ENCODE data around the gene CABP7.

The CABP7 gene

DNA sequence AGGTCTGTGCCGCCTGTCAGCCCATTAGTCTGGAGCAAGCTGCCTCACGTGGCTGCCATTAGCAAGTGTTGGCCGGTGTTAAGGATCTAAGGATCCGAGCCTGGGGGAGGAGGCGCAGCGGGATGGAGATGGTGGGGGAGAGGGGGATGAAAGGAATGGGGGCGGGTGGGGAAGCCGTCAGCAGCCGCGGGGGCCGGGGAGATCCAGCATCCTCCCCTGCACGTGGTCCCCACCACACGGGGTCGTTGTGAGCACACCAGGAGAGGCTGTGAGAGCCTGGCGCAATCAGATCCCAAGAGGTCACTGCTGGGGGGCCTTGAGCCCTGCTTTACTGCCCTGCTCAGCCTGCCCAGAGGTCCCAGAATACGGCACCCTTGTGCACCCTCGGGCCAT lies 7.3 kb downstream of the CABP7 start:
- Histone ChIP-seq H3K9ac (ENCODE audit: low read depth, low read length) (no peak overlapping the region), H3K36me3 (ENCODE audit: insufficient read depth, low read depth, low read length) (no peaks in the 10 kb centered on the region), H3K27me3 (ENCODE audit: insufficient read depth, low read length) (peaks cover 46% of the 10 kb centered on the region), H3K4me1 (ENCODE audit: insufficient read depth, low read length) (no peaks in the 10 kb centered on the region; the same call in 1 of the 2 replicates), H3K4me3 (ENCODE audit: low read length) (no peak overlapping the region), H3K27ac (ENCODE audit: low read length) (no peak overlapping the region), H3K9me3 (ENCODE audit: insufficient read depth, low read depth, low read length) (no peaks in the 10 kb centered on the region)

DNA sequence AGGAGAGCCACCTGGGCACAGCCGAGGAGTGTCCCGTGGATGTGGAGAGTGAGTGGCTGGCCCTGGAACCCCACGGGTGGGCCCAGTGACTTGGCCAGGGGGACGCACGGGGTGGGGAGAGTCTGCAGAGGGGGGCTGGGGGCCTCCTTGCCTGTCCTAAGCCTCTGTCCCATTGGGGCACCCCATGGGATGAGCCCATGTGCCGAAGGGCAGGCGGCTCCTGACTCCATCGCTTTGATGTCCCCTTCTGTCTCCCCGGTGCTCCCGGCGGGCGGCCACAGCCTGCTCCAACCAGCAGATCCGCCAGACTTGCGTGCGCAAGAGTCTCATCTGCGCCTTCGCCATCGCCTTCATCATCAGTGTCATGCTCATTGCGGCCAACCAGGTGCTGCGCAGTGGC lies 9.4 kb downstream of the CABP7 start:
- no peaks in the 10 kb centered on the region for H3K9me3 ChIP-seq (ENCODE audit: insufficient read depth, low read depth, low read length)
- no peak overlapping the region for H3K27ac ChIP-seq (ENCODE audit: low read length)
- no peaks in the 10 kb centered on the region; the same call in 1 of the 2 replicates for H3K4me1 ChIP-seq (ENCODE audit: insufficient read depth, low read length)
- H3K9ac ChIP-seq (ENCODE audit: low read depth, low read length), result no peak overlapping the region
- H3K36me3 ChIP-seq (ENCODE audit: insufficient read depth, low read depth, low read length), result no peaks in the 10 kb centered on the region
- peaks cover 26% of the 10 kb centered on the region for H3K27me3 ChIP-seq (ENCODE audit: insufficient read depth, low read length)
- H3K4me3 ChIP-seq (ENCODE audit: low read length), result no peak overlapping the region

DNA sequence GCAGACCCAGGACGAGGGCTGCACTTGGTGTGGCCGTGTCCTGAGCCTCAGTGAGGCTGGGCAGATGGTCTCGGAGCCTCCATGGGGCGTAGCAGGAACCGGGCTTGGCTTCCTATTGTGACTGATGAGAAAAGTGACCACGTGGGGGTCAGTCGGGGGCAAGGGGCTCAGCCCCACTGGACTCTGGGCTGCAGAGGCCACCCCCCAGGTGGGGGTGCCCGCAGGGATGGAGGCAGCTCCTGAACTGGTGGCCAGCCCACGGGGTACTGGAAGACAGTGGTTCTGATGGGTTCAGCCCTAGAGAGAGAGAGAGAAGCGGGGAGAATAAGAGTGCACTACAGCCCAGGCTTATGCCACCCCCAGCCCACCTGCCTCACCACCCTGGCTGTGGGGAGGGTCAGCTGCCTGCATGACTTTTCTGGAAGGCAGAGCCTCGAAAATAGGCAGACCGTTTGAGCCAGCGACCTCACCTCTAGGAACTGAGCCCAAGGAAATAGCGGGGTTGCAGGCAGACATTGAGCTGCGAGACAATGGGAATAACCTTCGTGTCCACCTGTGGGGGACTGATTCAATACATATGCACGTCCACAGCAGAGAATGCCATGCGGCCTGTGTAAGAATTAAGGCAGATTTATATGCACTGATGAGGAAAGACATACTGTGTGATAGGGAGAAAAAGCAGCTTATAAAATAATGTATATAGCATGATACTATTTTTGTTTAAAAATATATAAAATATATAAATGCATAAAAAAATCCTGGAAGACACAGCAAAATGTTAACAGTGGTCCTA lies 11.5 kb downstream of the CABP7 start:
- Histone ChIP-seq H3K4me1 (ENCODE audit: insufficient read depth, low read length) (peaks cover 11% of the 10 kb centered on the region; the same call in 1 of the 2 replicates), H3K27me3 (ENCODE audit: insufficient read depth, low read length) (peaks cover 6% of the 10 kb centered on the region), H3K9ac (ENCODE audit: low read depth, low read length) (no peak overlapping the region), H3K36me3 (ENCODE audit: insufficient read depth, low read depth, low read length) (no peaks in the 10 kb centered on the region), H3K9me3 (ENCODE audit: insufficient read depth, low read depth, low read length) (no peaks in the 10 kb centered on the region), H3K27ac (ENCODE audit: low read length) (no peak overlapping the region), H3K4me3 (ENCODE audit: low read length) (no peak overlapping the region)

DNA sequence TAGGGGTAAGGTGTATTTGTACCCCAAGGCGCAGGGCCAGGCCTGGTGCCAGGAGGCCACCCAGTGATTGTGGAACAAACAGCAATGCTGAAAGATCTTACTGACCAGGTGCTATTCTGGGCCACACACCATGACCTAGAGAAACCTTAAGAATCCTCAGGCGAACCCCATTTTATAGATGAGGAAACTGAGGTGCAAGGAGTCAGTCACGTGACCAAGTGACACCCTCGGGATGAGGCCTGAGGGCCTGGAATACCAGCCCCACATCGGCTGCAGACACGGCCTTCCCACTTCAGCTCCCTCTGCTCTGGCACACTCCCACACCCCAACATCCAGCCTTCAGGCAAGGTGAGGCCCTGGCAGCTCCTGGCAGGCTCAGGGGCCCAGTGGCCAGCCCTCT lies 13.1 kb downstream of the CABP7 start:
- H3K27me3 ChIP-seq (ENCODE audit: insufficient read depth, low read length), result no peaks in the 10 kb centered on the region
- H3K4me1 ChIP-seq (ENCODE audit: insufficient read depth, low read length), result peaks cover 11% of the 10 kb centered on the region; the same call in 1 of the 2 replicates
- H3K4me3 ChIP-seq (ENCODE audit: low read length), result no peak overlapping the region
- no peaks in the 10 kb centered on the region for H3K36me3 ChIP-seq (ENCODE audit: insufficient read depth, low read depth, low read length)
- no peak overlapping the region for H3K27ac ChIP-seq (ENCODE audit: low read length)
- no peak overlapping the region for H3K9ac ChIP-seq (ENCODE audit: low read depth, low read length)
- no peaks in the 10 kb centered on the region for H3K9me3 ChIP-seq (ENCODE audit: insufficient read depth, low read depth, low read length)

DNA sequence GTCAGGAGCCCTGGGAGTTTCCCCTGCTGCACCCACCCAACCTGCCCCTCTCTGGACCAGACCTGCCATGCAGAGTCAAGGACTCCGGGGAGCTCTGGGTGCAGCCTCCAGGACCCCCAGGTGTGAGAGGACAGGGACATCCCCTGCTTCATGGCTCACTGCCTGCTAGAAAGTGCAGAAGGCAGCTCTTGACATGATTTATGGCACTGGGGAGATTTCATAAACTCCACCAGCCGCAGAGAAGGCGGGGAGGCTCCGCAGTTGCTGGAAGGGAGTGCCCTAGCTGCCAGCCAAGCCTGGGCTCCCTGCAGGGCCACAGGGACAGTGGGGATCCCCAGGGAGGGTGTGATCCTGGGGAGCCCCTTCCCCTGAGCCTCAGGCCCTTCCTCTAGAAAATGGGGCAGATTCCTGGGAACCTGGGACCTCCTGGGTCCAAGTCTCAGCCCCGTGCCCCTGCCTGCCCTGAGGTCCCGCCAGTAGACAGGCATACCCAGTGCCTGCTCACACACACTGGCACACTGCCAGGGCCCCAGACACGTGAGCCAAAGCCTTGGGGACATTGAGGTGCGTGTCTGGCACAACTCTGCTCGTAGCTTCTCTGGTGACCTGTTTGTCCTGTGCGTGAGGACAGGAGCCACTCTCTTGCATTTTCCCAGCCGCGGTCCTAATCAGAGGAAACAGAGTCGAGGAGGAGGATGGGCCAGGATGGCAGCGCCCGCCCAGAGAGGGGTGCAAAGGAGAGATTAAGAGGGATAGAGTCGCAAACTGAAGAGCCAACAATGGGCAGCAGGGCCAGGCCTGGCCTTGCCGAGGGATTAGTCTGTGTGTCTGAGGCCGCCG lies 13.8 kb downstream of the CABP7 start:
- Histone ChIP-seq H3K9me3 (ENCODE audit: insufficient read depth, low read depth, low read length) (no peaks in the 10 kb centered on the region), H3K4me3 (ENCODE audit: low read length) (no peak overlapping the region), H3K4me1 (ENCODE audit: insufficient read depth, low read length) (peaks cover 11% of the 10 kb centered on the region; the same call in 1 of the 2 replicates), H3K27ac (ENCODE audit: low read length) (no peak overlapping the region), H3K27me3 (ENCODE audit: insufficient read depth, low read length) (no peaks in the 10 kb centered on the region), H3K36me3 (ENCODE audit: insufficient read depth, low read depth, low read length) (no peaks in the 10 kb centered on the region), H3K9ac (ENCODE audit: low read depth, low read length) (no peak overlapping the region)

DNA sequence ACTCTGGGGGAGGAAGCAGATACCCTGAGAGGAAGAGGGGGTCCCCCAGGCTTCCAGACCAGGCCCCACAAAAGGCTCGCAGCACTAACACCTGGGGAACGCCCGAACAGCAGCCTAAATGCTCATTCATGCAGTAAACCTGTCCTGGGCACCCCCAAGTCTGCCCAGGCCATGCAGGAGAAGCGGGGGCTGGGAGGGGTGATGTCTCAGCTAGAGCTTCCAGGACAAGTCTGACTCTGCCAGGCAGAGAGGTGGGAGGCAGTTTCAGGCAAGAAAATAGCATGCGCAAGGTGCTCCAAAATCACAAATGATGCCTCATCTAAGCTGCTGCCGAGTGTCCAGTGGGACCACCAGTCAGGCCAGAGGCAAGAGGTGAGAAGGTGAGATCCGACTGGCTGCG lies 14.6 kb downstream of the CABP7 start:
- Histone ChIP-seq H3K9me3 (ENCODE audit: insufficient read depth, low read depth, low read length) (no peaks in the 10 kb centered on the region), H3K9ac (ENCODE audit: low read depth, low read length) (no peak overlapping the region; the same call in 1 of the 2 replicates), H3K27ac (ENCODE audit: low read length) (no peak overlapping the region), H3K36me3 (ENCODE audit: insufficient read depth, low read depth, low read length) (no peaks in the 10 kb centered on the region), H3K4me3 (ENCODE audit: low read length) (no peak overlapping the region), H3K27me3 (ENCODE audit: insufficient read depth, low read length) (no peaks in the 10 kb centered on the region), H3K4me1 (ENCODE audit: insufficient read depth, low read length) (peaks cover 11% of the 10 kb centered on the region; the same call in 1 of the 2 replicates)

DNA sequence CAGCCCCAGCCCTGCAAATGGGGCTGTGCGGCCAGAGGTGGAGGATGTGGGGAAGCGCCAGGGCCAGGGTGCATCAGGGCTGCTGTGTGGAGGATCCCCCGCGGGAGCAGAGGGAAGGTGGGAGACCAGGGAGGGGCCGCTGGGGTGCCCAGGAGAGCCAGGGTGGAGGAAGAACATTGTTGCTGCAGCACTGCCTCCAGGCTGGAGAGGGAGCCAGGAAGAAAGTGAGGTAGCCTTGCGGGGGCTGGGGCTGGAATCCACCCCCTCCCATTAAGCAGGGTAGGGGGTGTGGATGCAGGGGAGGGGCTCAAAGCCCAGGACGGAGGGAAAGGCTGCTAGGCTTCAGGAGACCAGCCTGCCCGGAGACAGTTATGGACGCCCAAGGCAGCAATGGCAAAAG lies 15.0 kb downstream of the CABP7 start:
- no peak overlapping the region; the same call in 1 of the 2 replicates for H3K9ac ChIP-seq (ENCODE audit: low read depth, low read length)

DNA sequence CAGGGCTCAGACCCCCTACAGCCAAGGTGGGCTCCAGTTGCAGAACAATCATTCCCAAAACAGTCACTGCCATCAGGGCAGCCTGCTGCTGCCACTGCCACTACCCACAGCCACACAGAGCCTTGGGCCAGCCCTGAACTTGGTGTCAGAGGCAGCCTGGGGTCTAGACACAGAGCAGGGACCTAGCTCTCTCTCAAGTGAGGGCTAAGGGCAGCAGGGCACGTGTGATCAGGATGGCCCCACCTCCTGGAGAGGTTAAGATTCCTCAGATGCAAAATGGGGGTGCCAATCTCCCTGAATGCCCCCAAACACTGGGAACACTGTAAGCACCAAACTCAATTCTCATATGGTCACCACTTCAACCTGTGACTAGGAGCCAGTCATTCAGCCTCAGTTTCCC lies 15.6 kb downstream of the CABP7 start:
- peaks cover 11% of the 10 kb centered on the region; the same call in 1 of the 2 replicates for H3K4me1 ChIP-seq (ENCODE audit: insufficient read depth, low read length)
- no peak overlapping the region for H3K9ac ChIP-seq (ENCODE audit: low read depth, low read length)
- no peaks in the 10 kb centered on the region for H3K27me3 ChIP-seq (ENCODE audit: insufficient read depth, low read length)
- H3K27ac ChIP-seq (ENCODE audit: low read length), result no peak overlapping the region
- H3K36me3 ChIP-seq (ENCODE audit: insufficient read depth, low read depth, low read length), result no peaks in the 10 kb centered on the region
- no peak overlapping the region for H3K4me3 ChIP-seq (ENCODE audit: low read length)
- no peaks in the 10 kb centered on the region for H3K9me3 ChIP-seq (ENCODE audit: insufficient read depth, low read depth, low read length)

More for the DNA sequence above, 15.0 kb downstream of the CABP7 start:
- Histone ChIP-seq H3K36me3 (ENCODE audit: insufficient read depth, low read depth, low read length) (no peaks in the 10 kb centered on the region), H3K4me3 (ENCODE audit: low read length) (no peak overlapping the region), H3K9me3 (ENCODE audit: insufficient read depth, low read depth, low read length) (no peaks in the 10 kb centered on the region), H3K4me1 (ENCODE audit: insufficient read depth, low read length) (peaks cover 11% of the 10 kb centered on the region; the same call in 1 of the 2 replicates), H3K27ac (ENCODE audit: low read length) (no peak overlapping the region), H3K27me3 (ENCODE audit: insufficient read depth, low read length) (no peaks in the 10 kb centered on the region)

DNA sequence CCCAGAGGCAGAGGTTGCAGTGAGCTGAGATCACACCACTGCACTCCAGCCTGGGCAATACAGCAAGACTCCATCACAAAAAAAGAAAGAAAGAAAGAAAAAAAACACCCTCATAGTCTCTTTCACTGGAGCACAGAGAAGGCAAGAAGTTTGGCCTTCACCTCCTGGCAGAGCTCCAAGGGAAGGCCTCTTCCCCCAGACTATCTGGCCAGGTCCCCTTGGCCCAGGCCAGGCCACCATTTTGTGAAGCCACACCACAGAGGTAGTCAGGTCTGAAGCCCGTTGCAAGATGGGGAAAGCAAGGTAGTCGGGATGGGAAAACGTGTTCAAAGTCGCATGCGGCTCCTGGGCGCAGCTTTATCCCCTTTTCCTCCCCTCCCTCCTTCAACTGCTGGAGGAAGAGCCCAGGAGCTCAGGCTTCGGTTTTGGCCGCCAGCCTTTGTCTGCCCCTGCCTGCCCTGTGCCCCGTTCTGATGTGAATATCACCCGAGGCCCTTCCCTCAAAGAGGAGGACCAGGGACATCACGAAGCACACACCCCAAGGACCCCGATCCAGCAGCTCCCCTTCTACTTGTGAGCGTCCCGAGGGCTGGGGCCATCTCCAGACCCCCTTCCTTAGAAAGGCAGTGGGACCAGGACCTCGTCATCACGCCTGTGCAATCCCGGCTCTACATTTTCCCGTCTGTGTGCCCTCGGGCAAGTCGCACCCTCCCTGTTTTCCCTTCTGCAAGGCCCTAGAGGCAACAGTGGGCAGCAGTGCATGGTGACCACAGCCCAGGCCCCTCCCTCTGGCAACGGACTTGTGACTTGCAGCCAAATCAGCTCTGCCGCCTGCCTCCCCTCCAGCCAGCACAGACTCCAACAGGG lies 17.7 kb downstream of the CABP7 start:
- H3K9ac ChIP-seq (ENCODE audit: low read depth, low read length), result no peak overlapping the region
- no peak overlapping the region for H3K27ac ChIP-seq (ENCODE audit: low read length)
- no peaks in the 10 kb centered on the region for H3K27me3 ChIP-seq (ENCODE audit: insufficient read depth, low read length)
- H3K36me3 ChIP-seq (ENCODE audit: insufficient read depth, low read depth, low read length), result no peaks in the 10 kb centered on the region
- peaks cover 11% of the 10 kb centered on the region; the same call in 1 of the 2 replicates for H3K4me1 ChIP-seq (ENCODE audit: insufficient read depth, low read length)
- H3K4me3 ChIP-seq (ENCODE audit: low read length), result no peak overlapping the region
- no peaks in the 10 kb centered on the region for H3K9me3 ChIP-seq (ENCODE audit: insufficient read depth, low read depth, low read length)

DNA sequence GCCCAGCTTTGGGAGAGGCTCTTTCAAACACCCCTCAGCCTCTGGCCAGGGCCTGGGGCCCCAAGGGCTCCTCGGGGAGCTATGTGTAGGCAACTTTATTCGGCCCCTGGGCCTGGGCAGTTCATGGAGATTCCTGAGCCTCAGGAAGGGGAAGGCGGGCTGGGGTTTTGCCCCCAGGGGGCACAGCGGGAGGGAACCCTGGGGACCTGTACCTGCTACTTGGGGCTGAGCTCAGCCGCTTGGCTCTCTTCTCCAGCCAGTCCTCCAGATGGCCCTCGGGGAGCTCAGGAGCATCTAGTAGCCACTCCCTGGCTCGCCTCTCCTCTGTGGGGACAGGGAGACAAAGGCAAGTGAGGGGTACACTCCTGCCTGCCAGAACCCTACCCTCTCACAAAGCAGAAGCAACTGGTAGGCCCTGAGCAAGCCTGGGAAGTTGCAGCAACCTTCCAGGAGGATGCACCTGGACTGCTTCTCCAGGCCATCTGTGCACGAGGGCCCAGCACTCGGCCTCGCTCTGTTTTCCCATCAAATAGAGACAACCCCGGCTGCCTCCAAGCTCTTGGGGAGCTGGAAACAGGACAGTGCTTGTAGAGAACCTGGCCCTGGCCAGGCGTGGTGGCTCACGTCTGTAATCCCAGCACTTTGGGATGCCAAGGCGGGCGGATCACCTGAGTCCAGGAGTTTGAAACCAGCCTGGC lies 18.5 kb downstream of the CABP7 start:
- H3K27ac ChIP-seq (ENCODE audit: low read length), result no peak overlapping the region
- peaks cover 11% of the 10 kb centered on the region; the same call in 1 of the 2 replicates for H3K4me1 ChIP-seq (ENCODE audit: insufficient read depth, low read length)
- H3K4me3 ChIP-seq (ENCODE audit: low read length), result no peak overlapping the region
- H3K9me3 ChIP-seq (ENCODE audit: insufficient read depth, low read depth, low read length), result no peaks in the 10 kb centered on the region
- H3K9ac ChIP-seq (ENCODE audit: low read depth, low read length), result no peak overlapping the region
- H3K36me3 ChIP-seq (ENCODE audit: insufficient read depth, low read depth, low read length), result no peaks in the 10 kb centered on the region
- H3K27me3 ChIP-seq (ENCODE audit: insufficient read depth, low read length), result no peaks in the 10 kb centered on the region
